GM12878 (cell line): ENCODE results near the gene NTM.

ENCODE experiments used
- CHD1 ChIP-seq: IDR thresholded peaks from 2 replicates; pipeline ENCODE4 v1.6.1; 2012; ENCODE audit warnings: low read depth, low read length, improper control_type of control experiment
- EP300 ChIP-seq, 2 experiments: fragments of 150-350 bp in 1 of 2; IDR thresholded peaks; 2 replicates each; pipeline ENCODE4 v1.6.1; 2011 to 2012; ENCODE audit warnings: low read depth in 2 of 2, low read length in 2 of 2, borderline replicate concordance in 1 of 2, improper control_type of control experiment in 1 of 2, inconsistent platforms in 1 of 2; ENCODE audit not compliant: control insufficient read depth in 1 of 2
- NRF1 ChIP-seq: conservative IDR thresholded peaks from 2 replicates; pipeline ENCODE4 v1.6.1; 2011; ENCODE audit warnings: mild to moderate bottlenecking, low read depth, low read length, improper control_type of control experiment

DNA sequence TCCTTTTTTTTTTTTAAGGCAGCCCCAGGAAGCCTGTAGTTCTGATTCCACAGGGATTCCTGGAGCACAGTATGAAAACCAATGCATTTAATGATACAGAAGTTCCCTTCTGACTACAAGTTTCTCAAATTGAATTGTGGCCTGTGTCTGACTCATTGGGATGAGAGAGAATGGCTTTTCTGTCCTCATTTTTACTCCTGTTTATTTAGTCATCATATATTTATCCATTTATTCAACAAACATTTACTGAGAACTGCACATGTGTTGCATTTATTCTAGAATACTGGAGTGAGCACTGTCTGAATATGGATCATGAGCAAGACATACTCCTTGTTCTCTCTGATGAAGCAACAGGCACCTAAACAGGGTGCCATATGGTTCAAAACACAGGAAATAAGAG, 231.2 kb downstream of the NTM start:
- no peak for TF ChIP-seq EP300 (IDR thresholded peaks at IDR 0.05; ENCODE audit: borderline replicate concordance in 1 of 2, control insufficient read depth in 1 of 2, low read depth in 2 of 2, low read length in 2 of 2)
- TF ChIP-seq NRF1 = no peak
- no peak for TF ChIP-seq CHD1
